SH-SY5Y (cell line): ENCODE data around the gene ACO2.

Source experiments
- GATA2 ChIP-seq: IDR thresholded peaks from 2 replicates; pipeline ENCODE4 v1.6.1; 2011; ENCODE audit warnings: mild to moderate bottlenecking, low read depth, low read length
- GATA3 ChIP-seq: IDR thresholded peaks from 2 replicates; pipeline ENCODE4 v1.6.1; 2011; ENCODE audit warnings: low read depth, mild to moderate bottlenecking, low read length, moderate library complexity

The ACO2 gene

GRCh38 chr22:41523464-41524221 is 54.7 kb downstream of the ACO2 start:
- TF ChIP-seq GATA3 (no peak), GATA2 (no peak)

- TF ChIP-seq GATA3 (no peak), GATA2 (no peak)
Measured at GRCh38 chr22:41524251-41524661, 55.3 kb downstream of the ACO2 start.

GRCh38 chr22:41524809-41525449 is 56.0 kb downstream of the ACO2 start:
- TF ChIP-seq GATA2: no peak
- no peak for TF ChIP-seq GATA3

- TF ChIP-seq GATA3 (no peak), GATA2 (no peak)
Measured at GRCh38 chr22:41525450-41526225, 56.7 kb downstream of the ACO2 start.

GRCh38 chr22:41526226-41526829 is 57.4 kb downstream of the ACO2 start:
- TF ChIP-seq GATA2 (no peak), GATA3 (no peak)

GRCh38 chr22:41526830-41527799 is 58.2 kb downstream of the ACO2 start:
- TF ChIP-seq GATA2: no peak
- no peak for TF ChIP-seq GATA3

GRCh38 chr22:41528132-41528766 is 59.3 kb downstream of the ACO2 start:
- TF ChIP-seq GATA3 (no peak), GATA2 (no peak)

GRCh38 chr22:41528938-41529561 is 60.1 kb downstream of the ACO2 start:
- TF ChIP-seq GATA2: no peak

GRCh38 chr22:41530890-41531714 is 62.2 kb downstream of the ACO2 start:
- TF ChIP-seq GATA2: no peak
- TF ChIP-seq GATA3: no peak

GRCh38 chr22:41531715-41532477 is 63.0 kb downstream of the ACO2 start:
- TF ChIP-seq GATA2 (no peak), GATA3 (no peak)

GRCh38 chr22:41532908-41533825 is 64.2 kb downstream of the ACO2 start:
- TF ChIP-seq GATA2 (no peak), GATA3 (no peak)
